Measurements from ENCODE around the gene PLEK.

GRCh38 chr2:68319398-68320117, 45.5 kb upstream of the PLEK start, which contains the start of gene CNRIP1:
- TF ChIP-seq CTCF (IDR thresholded peaks at IDR 0.05) (no peak), POLR2A (IDR thresholded peaks at IDR 0.05) (peak in 1 of 2 donors; percentile 22)
